ENCODE results near the gene PNPO. TPM values are rescaled to one million over a fixed set of nuclear protein-coding genes. Genes with fewer than 3 reads are reported as not detected.

Gene PNPO
- total and polyA plus RNA-seq, 2 of the 8 experiments (the other 6 are each of a cell fraction or from before 2014, with no cell fraction given), result 7.0 to 8.1 TPM

DNA sequence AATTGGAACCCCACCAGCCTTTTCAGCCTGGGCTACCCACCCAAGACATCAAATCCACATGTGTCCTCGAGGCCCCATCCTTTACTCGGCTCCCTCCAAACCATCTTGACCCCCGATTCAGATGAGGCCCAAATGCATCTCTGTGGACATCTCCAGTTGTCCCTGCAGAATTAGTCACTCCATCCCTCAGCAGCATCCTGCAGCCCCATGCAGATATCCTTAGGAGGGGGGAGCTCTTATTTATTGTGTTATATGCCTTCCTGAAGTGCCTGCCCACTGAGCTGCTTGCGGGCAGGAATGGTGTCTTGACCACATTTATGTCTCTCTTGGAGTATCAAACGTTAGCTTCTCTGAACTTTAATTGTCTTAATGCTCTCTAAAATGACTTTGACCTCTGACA, 45.1 kb downstream of the PNPO start:
- Histone ChIP-seq H2BK12ac (ENCODE audit: low read depth, low read length) (no peak overlapping the region), H2BK5ac (ENCODE audit: low read depth, low read length) (no peak overlapping the region), H3K23ac (ENCODE audit: insufficient read length) (no peak overlapping the region), H4K20me1 (replicated peaks in 1 of 2; ENCODE audit: control insufficient read depth in 1 of 2, insufficient read depth in 2 of 2, low read length in 2 of 2) (no peaks in the 10 kb centered on the region), H3K18ac (ENCODE audit: extremely low read depth, low read length) (no peak overlapping the region), H3K36me3 (ENCODE audit: control insufficient read depth in 2 of 4, insufficient read depth in 4 of 4, low read length in 3 of 4) (peaks cover 3 to 28% (median 12%) of the 10 kb centered on the region in 4 experiments; a peak in 5 of 8 replicates), H3K4me3 (ENCODE audit: extremely low read depth in 1 of 4, insufficient read depth in 2 of 4, low read depth in 3 of 4, low read length in 4 of 4) (no peak overlapping the region), H3K23me2 (ENCODE audit: low read depth, low read length) (no peaks in the 10 kb centered on the region), H3K9me3 (ENCODE audit: insufficient read depth in 2 of 2, low read depth in 1 of 2, low read length in 1 of 2) (no peaks in the 10 kb centered on the region), H3K4me1 (replicated peaks in 1 of 4; ENCODE audit: control insufficient read depth in 3 of 4, insufficient read depth in 4 of 4, low read length in 3 of 4) (peaks cover 14 to 19% (median 15%) of the 10 kb centered on the region in 4 experiments), H3K4ac (replicated peaks; ENCODE audit: insufficient read length, low read depth, low read length) (no peak overlapping the region), H2AK5ac (ENCODE audit: low read depth, low read length) (no peak overlapping the region), H3K4me2 (ENCODE audit: insufficient read depth in 1 of 2, low read depth in 2 of 2, low read length in 2 of 2) (0 out of 4 replicates have a peak overlapping the region, but pooled peaks of 1 of the 2 experiments have one; percentile 14), H3K56ac (replicated peaks; ENCODE audit: insufficient read length, low read depth, low read length) (no peak overlapping the region), H3K27ac (ENCODE audit: low read depth, low read length) (no peak overlapping the region), H2BK15ac (ENCODE audit: low read length) (no peak overlapping the region), H3K27me3 (replicated peaks in 1 of 4; ENCODE audit: control insufficient read depth in 3 of 4, extremely low read depth in 1 of 4, insufficient read depth in 3 of 4, low read length in 3 of 4) (no peaks in the 10 kb centered on the region), H2BK20ac (ENCODE audit: low read length) (no peak overlapping the region), H4K5ac (ENCODE audit: insufficient read length, low read depth, low read length) (no peak overlapping the region), H3K14ac (ENCODE audit: insufficient read length) (no peak overlapping the region), H4K8ac (ENCODE audit: extremely low read depth, insufficient read depth, low read length) (no peak overlapping the region; the same call in 1 of the 2 replicates), H3K79me2 (ENCODE audit: control insufficient read depth in 1 of 2, insufficient read depth in 2 of 2, low read length in 2 of 2) (no peaks in the 10 kb centered on the region), H3K79me1 (ENCODE audit: low read depth, low read length) (no peaks in the 10 kb centered on the region), H2AFZ (ENCODE audit: low read length) (no peak overlapping the region), H4K91ac (replicated peaks; ENCODE audit: insufficient read length, low read length) (no peak overlapping the region), H3K9ac (replicated peaks in 1 of 4; ENCODE audit: extremely low read depth in 1 of 4, low read depth in 3 of 4, low read length in 3 of 4) (no peak overlapping the region), H2BK120ac (replicated peaks; ENCODE audit: low read depth, low read length) (no peak overlapping the region)
- WGBS, 2 experiments (ENCODE audit: extremely low coverage in 1 of 2, insufficient coverage in 1 of 2, insufficient read length in 1 of 2, insufficient replicate concordance in 2 of 2, low coverage in 1 of 2, low lambda C conversion rate in 2 of 2, missing lambda C conversion rate in 1 of 2), result 81% methylated on average over 5 of the region's 5 CpGs; no CpG with 5 or more reads in 1 of the 2 experiments
- FAIRE-seq, result no peak
- no peak for DNase-seq (ENCODE audit: low read depth in 1 of 2, low spot score in 2 of 2)
- ChIA-PET POLR2A (ENCODE audit: partially characterized antibody) (interaction anchor here (0.6 to 1.4 kb wide), 7 partner anchors 11 to 31 kb away, joined by 3 to 6 read pairs (median 4); no protein-coding TSS in a partner anchor), CTCF (ENCODE audit: partially characterized antibody) (interaction anchor here (0.6 to 40.5 kb wide), 8 partner anchors 7 to 38 kb away, joined by 3 to 1010 read pairs (median 20); partner anchors contain the start of genes CDK5RAP3, PNPO and PRR15L)
- TF ChIP-seq, protein P1, sequence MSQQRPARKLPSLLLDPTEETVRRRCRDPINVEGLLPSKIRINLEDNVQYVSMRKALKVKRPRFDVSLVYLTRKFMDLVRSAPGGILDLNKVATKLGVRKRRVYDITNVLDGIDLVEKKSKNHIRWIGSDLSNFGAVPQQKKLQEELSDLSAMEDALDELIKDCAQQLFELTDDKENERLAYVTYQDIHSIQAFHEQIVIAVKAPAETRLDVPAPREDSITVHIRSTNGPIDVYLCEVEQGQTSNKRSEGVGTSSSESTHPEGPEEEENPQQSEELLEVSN (IDR thresholded peaks at IDR 0.05), result no peak
- no peak for TF ChIP-seq SRF (IDR thresholded peaks at IDR 0.05; ENCODE audit: low read depth, low read length)
- no peak for TF ChIP-seq TBP (IDR thresholded peaks at IDR 0.05; ENCODE audit: low read depth, low read length)
- TF ChIP-seq, protein P2, sequence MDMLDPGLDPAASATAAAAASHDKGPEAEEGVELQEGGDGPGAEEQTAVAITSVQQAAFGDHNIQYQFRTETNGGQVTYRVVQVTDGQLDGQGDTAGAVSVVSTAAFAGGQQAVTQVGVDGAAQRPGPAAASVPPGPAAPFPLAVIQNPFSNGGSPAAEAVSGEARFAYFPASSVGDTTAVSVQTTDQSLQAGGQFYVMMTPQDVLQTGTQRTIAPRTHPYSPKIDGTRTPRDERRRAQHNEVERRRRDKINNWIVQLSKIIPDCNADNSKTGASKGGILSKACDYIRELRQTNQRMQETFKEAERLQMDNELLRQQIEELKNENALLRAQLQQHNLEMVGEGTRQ (IDR thresholded peaks at IDR 0.05; ENCODE audit: low read length), result no peak
- no peak for TF ChIP-seq POLR2AphosphoS5 (IDR thresholded peaks at IDR 0.05; ENCODE audit: low read depth, low read length)
- TF ChIP-seq, protein P3, sequence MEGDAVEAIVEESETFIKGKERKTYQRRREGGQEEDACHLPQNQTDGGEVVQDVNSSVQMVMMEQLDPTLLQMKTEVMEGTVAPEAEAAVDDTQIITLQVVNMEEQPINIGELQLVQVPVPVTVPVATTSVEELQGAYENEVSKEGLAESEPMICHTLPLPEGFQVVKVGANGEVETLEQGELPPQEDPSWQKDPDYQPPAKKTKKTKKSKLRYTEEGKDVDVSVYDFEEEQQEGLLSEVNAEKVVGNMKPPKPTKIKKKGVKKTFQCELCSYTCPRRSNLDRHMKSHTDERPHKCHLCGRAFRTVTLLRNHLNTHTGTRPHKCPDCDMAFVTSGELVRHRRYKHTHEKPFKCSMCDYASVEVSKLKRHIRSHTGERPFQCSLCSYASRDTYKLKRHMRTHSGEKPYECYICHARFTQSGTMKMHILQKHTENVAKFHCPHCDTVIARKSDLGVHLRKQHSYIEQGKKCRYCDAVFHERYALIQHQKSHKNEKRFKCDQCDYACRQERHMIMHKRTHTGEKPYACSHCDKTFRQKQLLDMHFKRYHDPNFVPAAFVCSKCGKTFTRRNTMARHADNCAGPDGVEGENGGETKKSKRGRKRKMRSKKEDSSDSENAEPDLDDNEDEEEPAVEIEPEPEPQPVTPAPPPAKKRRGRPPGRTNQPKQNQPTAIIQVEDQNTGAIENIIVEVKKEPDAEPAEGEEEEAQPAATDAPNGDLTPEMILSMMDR (IDR thresholded peaks at IDR 0.05; ENCODE audit: control extremely low read depth in 1 of 3, insufficient read depth in 1 of 3, low read depth in 1 of 3, low read length in 3 of 3), result no peak
- TF ChIP-seq TAF7 (optimal IDR thresholded peaks at IDR 0.05; ENCODE audit: borderline replicate concordance, low read depth, low read length), result no peak
- TF ChIP-seq PHF8 (conservative IDR thresholded peaks at IDR 0.05; ENCODE audit: low read depth, low read length), result no peak
- TF ChIP-seq FOSL1 (IDR thresholded peaks at IDR 0.05; ENCODE audit: insufficient read depth, low read depth, low read length), result no peak

Measured in H1 (cell line).